ACC112 (cell line): ENCODE measurements around the gene HECW1.

Source experiments
- H2AFZ ChIP-seq: fragments of 200-600 bp; sonication (generic); one replicate; pipeline ENCODE4 v1.6.0; 2017; ENCODE audit warnings: antibody characterized with exemption, low read length; ENCODE audit not compliant: unreplicated experiment
- H3K27ac ChIP-seq: fragments of 200-600 bp; sonication (generic); 2 replicates; pipeline ENCODE4 v1.5.1; 2014; ENCODE audit warnings: low read depth, mild to moderate bottlenecking, antibody characterized with exemption, low read length, moderate library complexity
- H3K27me3 ChIP-seq: fragments of 200-600 bp; sonication (generic); 2 replicates; pipeline ENCODE4 v1.6.1; 2014; ENCODE audit warnings: mild to moderate bottlenecking, antibody characterized with exemption, low read length, moderate library complexity, mixed read lengths; ENCODE audit not compliant: insufficient read depth
- H3K36me3 ChIP-seq: fragments of 200-600 bp; sonication (generic); 2 replicates; pipeline ENCODE4 v1.6.1; 2016; ENCODE audit warnings: mild to moderate bottlenecking, antibody characterized with exemption, low read length, moderate library complexity, mixed read lengths; ENCODE audit not compliant: insufficient read depth
- H3K4me1 ChIP-seq: fragments of 200-600 bp; sonication (generic); one replicate; pipeline ENCODE4 v1.6.1; 2016; ENCODE audit warnings: low read length, mixed read lengths; ENCODE audit not compliant: insufficient read depth, unreplicated experiment, control insufficient read depth
- H3K4me3 ChIP-seq: fragments of 200-600 bp; sonication (generic); 2 replicates; pipeline ENCODE4 v1.5.1; 2014; ENCODE audit warnings: mild to moderate bottlenecking, low read depth, low read length
- H3K79me2 ChIP-seq: fragments of 200-600 bp; sonication (generic); one replicate; pipeline ENCODE4 v1.6.0; 2016; ENCODE audit warnings: low read length; ENCODE audit not compliant: control insufficient read depth, unreplicated experiment, insufficient read depth

HECW1 gene

DNA sequence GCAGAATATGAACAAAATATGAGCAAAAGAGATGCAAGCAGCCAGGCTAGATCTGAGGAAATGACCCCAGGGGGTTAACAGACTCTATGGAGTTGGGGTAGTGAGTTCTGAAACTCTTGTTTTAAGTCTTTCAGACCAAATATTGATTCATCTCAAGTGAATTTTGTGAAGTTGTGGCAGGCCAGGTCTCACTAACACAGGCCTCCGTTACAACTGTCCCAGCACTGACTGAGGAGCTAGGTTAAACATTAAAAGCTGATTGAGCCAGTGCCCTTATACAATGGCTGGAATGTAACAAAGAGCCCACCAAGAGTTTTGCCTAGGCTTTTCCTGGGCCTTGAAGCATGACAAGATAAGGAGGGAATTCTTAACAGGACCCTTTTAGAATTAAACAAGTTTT lies 278.1 kb downstream of the HECW1 start:
- H3K4me1 ChIP-seq, result no peaks in the 10 kb centered on the region
- no peaks in the 10 kb centered on the region for H3K27me3 ChIP-seq
- H3K36me3 ChIP-seq, result no peaks in the 10 kb centered on the region
- H2AFZ ChIP-seq, result no peak overlapping the region
- no peaks in the 10 kb centered on the region for H3K79me2 ChIP-seq
- no peak overlapping the region for H3K4me3 ChIP-seq
- H3K27ac ChIP-seq, result no peak overlapping the region

DNA sequence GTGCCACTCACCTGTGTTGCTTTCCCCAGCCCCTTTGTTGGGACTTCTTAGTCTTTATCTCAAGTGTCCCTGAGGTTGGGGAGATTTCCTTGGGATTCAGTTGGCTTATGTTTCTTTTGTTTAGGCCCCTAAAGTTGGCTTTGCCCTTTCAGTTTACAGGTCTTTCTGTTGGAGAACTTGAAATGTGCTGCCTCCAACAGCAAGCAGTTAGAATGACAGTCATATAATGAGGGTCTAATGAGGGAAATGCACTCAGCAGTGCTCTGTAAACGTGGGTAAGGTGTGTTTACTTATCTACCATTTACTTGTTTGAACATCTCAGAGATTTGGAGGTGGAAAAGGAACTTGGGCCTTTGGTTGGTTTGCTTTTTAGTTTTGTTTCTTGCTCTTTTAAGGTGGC lies 279.1 kb downstream of the HECW1 start:
- Histone ChIP-seq H2AFZ (no peak overlapping the region), H3K4me3 (no peak overlapping the region), H3K27me3 (peaks cover 3% of the 10 kb centered on the region; the same call in 1 of the 2 replicates), H3K36me3 (no peaks in the 10 kb centered on the region), H3K4me1 (no peaks in the 10 kb centered on the region), H3K27ac (no peak overlapping the region), H3K79me2 (no peaks in the 10 kb centered on the region)

GRCh38 chr7:43392638-43393330 lies 280.3 kb downstream of the HECW1 start:
- H3K4me1 ChIP-seq, result no peaks in the 10 kb centered on the region
- H2AFZ ChIP-seq, result no peak overlapping the region

GRCh38 chr7:43394441-43395130 lies 282.1 kb downstream of the HECW1 start:
- no peak overlapping the region for H2AFZ ChIP-seq
- H3K27ac ChIP-seq, result no peak overlapping the region
- peaks cover 23% of the 10 kb centered on the region for H3K27me3 ChIP-seq
- H3K4me1 ChIP-seq, result no peaks in the 10 kb centered on the region
- H3K4me3 ChIP-seq, result no peak overlapping the region
- H3K79me2 ChIP-seq, result no peaks in the 10 kb centered on the region
- no peaks in the 10 kb centered on the region for H3K36me3 ChIP-seq

More at GRCh38 chr7:43392638-43393330, 280.3 kb downstream of the HECW1 start:
- Histone ChIP-seq H3K27ac (no peak overlapping the region), H3K4me3 (no peak overlapping the region), H3K27me3 (peaks cover 9% of the 10 kb centered on the region; the same call in 1 of the 2 replicates), H3K36me3 (no peaks in the 10 kb centered on the region), H3K79me2 (no peaks in the 10 kb centered on the region)

- Histone ChIP-seq H2AFZ (no peak overlapping the region), H3K36me3 (no peaks in the 10 kb centered on the region), H3K4me1 (no peaks in the 10 kb centered on the region), H3K27ac (no peak overlapping the region), H3K4me3 (no peak overlapping the region), H3K27me3 (peaks cover 31% of the 10 kb centered on the region), H3K79me2 (no peaks in the 10 kb centered on the region)
Observed at GRCh38 chr7:43395351-43395750, 282.9 kb downstream of the HECW1 start.

DNA sequence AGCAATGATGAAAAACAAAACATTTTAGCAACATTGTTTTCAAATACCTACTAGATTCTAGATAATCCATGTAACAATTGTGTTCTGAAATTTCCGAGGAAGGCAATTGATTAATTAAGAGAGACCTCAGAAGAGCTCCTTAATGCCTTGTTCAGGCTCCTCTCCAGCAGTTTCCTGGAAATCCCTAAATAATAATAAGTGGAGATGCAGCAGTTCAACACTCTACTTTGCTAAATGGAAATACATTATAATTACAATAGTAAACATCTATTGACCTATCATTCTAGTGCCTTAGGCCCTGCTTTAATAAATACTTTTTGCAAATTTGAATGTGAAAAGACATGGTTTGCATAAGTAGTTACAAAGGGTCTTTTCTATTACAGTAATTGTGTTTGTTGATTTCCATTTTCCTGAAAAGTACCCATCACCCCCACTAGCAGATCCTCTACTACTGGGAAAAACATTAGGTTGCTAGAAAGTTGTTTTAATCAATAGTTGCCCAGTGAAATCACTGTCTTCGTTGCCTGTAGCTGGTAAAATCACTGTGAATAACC lies 283.8 kb downstream of the HECW1 start:
- no peak overlapping the region for H3K4me3 ChIP-seq
- H3K36me3 ChIP-seq, result no peaks in the 10 kb centered on the region
- no peaks in the 10 kb centered on the region for H3K4me1 ChIP-seq
- H3K27me3 ChIP-seq, result peaks cover 40% of the 10 kb centered on the region
- no peak overlapping the region for H2AFZ ChIP-seq
- no peaks in the 10 kb centered on the region for H3K79me2 ChIP-seq
- H3K27ac ChIP-seq, result no peak overlapping the region

DNA sequence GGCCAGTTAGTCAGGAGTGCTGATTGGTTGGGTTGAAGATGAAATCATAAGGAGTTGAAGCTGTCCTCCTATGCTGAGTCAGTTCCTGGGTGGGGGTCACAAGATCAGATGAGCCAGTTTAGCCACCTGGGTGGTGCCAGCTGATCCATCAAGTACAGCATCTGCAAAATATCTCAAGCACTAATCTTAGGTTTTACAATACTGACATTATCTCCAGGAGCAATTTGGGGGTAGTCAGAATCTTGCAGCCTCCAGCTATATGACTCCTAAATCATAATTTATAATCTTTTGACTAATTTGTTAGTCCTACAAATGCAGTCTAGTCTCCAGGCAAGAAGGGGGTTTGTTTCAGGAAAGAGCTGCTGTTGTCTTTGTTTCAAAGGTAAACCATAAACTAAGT lies 286.4 kb downstream of the HECW1 start:
- Histone ChIP-seq H3K36me3 (no peaks in the 10 kb centered on the region), H2AFZ (no peak overlapping the region), H3K27ac (no peak overlapping the region), H3K27me3 (peaks cover 64% of the 10 kb centered on the region), H3K79me2 (no peaks in the 10 kb centered on the region), H3K4me3 (no peak overlapping the region), H3K4me1 (no peaks in the 10 kb centered on the region)

DNA sequence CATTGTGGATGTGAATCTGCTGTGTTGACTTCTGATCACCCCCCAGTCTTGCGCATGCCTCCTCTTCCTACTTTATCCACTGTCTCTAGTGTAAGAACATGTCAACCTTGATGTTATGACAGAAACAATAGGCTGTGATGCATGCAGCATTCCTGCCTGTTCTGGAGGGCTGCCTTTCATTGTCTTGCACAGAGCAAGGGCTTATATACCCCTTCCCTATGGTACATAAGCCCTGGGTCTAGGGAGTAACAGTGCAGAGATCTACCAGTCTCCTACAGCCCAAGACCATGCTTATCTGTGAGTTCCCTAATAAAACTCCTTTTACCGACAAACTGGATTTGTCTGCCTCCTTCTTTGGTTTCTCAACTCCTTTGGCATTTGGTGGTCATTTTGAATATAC lies 293.5 kb downstream of the HECW1 start:
- Histone ChIP-seq H3K27me3 (peaks cover 43% of the 10 kb centered on the region), H3K4me1 (no peaks in the 10 kb centered on the region), H3K4me3 (no peak overlapping the region), H2AFZ (no peak overlapping the region), H3K27ac (no peak overlapping the region), H3K79me2 (no peaks in the 10 kb centered on the region), H3K36me3 (no peaks in the 10 kb centered on the region)

GRCh38 chr7:43406961-43407360 lies 294.5 kb downstream of the HECW1 start:
- Histone ChIP-seq H3K27ac (no peak overlapping the region), H3K36me3 (no peaks in the 10 kb centered on the region), H3K4me3 (no peak overlapping the region)

GRCh38 chr7:43408981-43409380 lies 296.5 kb downstream of the HECW1 start:
- no peak overlapping the region for H3K4me3 ChIP-seq
- H3K79me2 ChIP-seq, result no peaks in the 10 kb centered on the region
- H2AFZ ChIP-seq, result no peak overlapping the region
- no peaks in the 10 kb centered on the region for H3K4me1 ChIP-seq
- no peak overlapping the region for H3K27ac ChIP-seq
- peaks cover 14% of the 10 kb centered on the region for H3K27me3 ChIP-seq
- no peaks in the 10 kb centered on the region for H3K36me3 ChIP-seq

More at GRCh38 chr7:43406961-43407360, 294.5 kb downstream of the HECW1 start:
- no peak overlapping the region for H2AFZ ChIP-seq
- peaks cover 32% of the 10 kb centered on the region for H3K27me3 ChIP-seq
- no peaks in the 10 kb centered on the region for H3K79me2 ChIP-seq
- no peaks in the 10 kb centered on the region for H3K4me1 ChIP-seq

DNA sequence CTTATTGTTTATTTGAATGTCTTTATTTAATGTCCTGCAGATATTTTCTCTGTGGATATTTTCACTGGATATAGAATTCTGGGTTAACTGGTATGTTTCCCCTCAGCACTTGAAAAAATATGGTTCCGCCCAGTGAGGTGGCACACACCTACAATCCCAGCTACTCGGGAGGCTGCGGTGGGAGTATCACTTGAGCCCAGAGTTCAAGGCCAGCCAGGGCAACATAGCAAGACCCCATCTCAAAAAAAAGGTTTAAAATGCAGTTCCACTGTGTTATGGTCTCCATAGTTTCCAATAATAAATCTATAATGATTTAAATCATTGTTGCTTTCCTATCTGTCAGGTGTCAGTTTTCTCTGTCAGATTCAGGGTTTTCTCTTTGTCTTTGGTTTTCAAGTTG lies 305.0 kb downstream of the HECW1 start:
- Histone ChIP-seq H3K36me3 (no peaks in the 10 kb centered on the region), H2AFZ (no peak overlapping the region), H3K27ac (no peak overlapping the region), H3K27me3 (peaks cover 24% of the 10 kb centered on the region), H3K4me3 (no peak overlapping the region), H3K4me1 (no peaks in the 10 kb centered on the region), H3K79me2 (no peaks in the 10 kb centered on the region)
